Measurements from ENCODE around the gene IFITM1.

Gene IFITM1

GRCh38 chr11:325796-326591 is 12.2 kb downstream of the IFITM1 start:
- Histone ChIP-seq H2AFZ (ENCODE audit: low read depth, low read length) (no peak overlapping the region), H3K4me3 (ENCODE audit: low read depth in 1 of 2, low read length in 2 of 2) (no peak overlapping the region), H4K20me1 (ENCODE audit: insufficient read depth, low read length) (no peaks in the 10 kb centered on the region), H3K4me1 (ENCODE audit: insufficient read depth, low read length) (peaks cover 44% of the 10 kb centered on the region), H3K4me2 (ENCODE audit: insufficient read depth, low read length) (no peak overlapping the region), H3K9me3 (ENCODE audit: insufficient read depth, low read length, severe bottlenecking) (no peaks in the 10 kb centered on the region), H3K27me3 (ENCODE audit: insufficient read depth, low read length, poor library complexity) (no peaks in the 10 kb centered on the region), H3K27ac (ENCODE audit: low read length) (peak overlapping the region; percentile 34; the same call in 1 of the 2 replicates), H3K36me3 (ENCODE audit: insufficient read depth, low read length) (no peaks in the 10 kb centered on the region), H3K79me2 (ENCODE audit: insufficient read depth, low read length) (no peaks in the 10 kb centered on the region), H3K9ac (ENCODE audit: low read depth, low read length) (no peak overlapping the region)
- DNase-seq: no peak
- no peak for ATAC-seq (ENCODE audit: insufficient read depth, low read depth)
- TF ChIP-seq, protein P1, sequence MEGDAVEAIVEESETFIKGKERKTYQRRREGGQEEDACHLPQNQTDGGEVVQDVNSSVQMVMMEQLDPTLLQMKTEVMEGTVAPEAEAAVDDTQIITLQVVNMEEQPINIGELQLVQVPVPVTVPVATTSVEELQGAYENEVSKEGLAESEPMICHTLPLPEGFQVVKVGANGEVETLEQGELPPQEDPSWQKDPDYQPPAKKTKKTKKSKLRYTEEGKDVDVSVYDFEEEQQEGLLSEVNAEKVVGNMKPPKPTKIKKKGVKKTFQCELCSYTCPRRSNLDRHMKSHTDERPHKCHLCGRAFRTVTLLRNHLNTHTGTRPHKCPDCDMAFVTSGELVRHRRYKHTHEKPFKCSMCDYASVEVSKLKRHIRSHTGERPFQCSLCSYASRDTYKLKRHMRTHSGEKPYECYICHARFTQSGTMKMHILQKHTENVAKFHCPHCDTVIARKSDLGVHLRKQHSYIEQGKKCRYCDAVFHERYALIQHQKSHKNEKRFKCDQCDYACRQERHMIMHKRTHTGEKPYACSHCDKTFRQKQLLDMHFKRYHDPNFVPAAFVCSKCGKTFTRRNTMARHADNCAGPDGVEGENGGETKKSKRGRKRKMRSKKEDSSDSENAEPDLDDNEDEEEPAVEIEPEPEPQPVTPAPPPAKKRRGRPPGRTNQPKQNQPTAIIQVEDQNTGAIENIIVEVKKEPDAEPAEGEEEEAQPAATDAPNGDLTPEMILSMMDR (IDR thresholded peaks at IDR 0.05; ENCODE audit: borderline replicate concordance, extremely low read depth, low read length, poor library complexity, severe bottlenecking): no peak
- no peak for TF ChIP-seq EZH2 (IDR thresholded peaks at IDR 0.05; ENCODE audit: borderline replicate concordance, low read depth, low read length, severe bottlenecking)

- no peak overlapping the region for H3K9ac ChIP-seq (ENCODE audit: low read depth, low read length)
- H2AFZ ChIP-seq (ENCODE audit: low read depth, low read length): no peak overlapping the region
- no peaks in the 10 kb centered on the region for H3K27me3 ChIP-seq (ENCODE audit: insufficient read depth, low read length, poor library complexity)
These were observed 12.7 kb downstream of the IFITM1 start for GRCh38 chr11:326592-326841.

GRCh38 chr11:326842-327580 is 13.2 kb downstream of the IFITM1 start:
- H3K36me3 ChIP-seq (ENCODE audit: insufficient read depth, low read length): no peaks in the 10 kb centered on the region
- no peaks in the 10 kb centered on the region for H4K20me1 ChIP-seq (ENCODE audit: insufficient read depth, low read length)
- ATAC-seq (ENCODE audit: insufficient read depth, low read depth) (no peak), DNase-seq (peak; percentile 56)
- H3K4me2 ChIP-seq (ENCODE audit: insufficient read depth, low read length): no peak overlapping the region
- H3K79me2 ChIP-seq (ENCODE audit: insufficient read depth, low read length): no peaks in the 10 kb centered on the region
- H3K4me3 ChIP-seq (ENCODE audit: low read depth in 1 of 2, low read length in 2 of 2): no peak overlapping the region
- H3K27ac ChIP-seq (ENCODE audit: low read length): peak overlapping the region; percentile 39
- H3K27me3 ChIP-seq (ENCODE audit: insufficient read depth, low read length, poor library complexity): no peaks in the 10 kb centered on the region
- H3K4me1 ChIP-seq (ENCODE audit: insufficient read depth, low read length): peaks cover 53% of the 10 kb centered on the region
- no peak overlapping the region for H3K9ac ChIP-seq (ENCODE audit: low read depth, low read length)
- no peaks in the 10 kb centered on the region for H3K9me3 ChIP-seq (ENCODE audit: insufficient read depth, low read length, severe bottlenecking)
- H2AFZ ChIP-seq (ENCODE audit: low read depth, low read length): no peak overlapping the region
- no peak for TF ChIP-seq EZH2 (IDR thresholded peaks at IDR 0.05; ENCODE audit: borderline replicate concordance, low read depth, low read length, severe bottlenecking)
- TF ChIP-seq, protein P1 (IDR thresholded peaks at IDR 0.05; ENCODE audit: borderline replicate concordance, extremely low read depth, low read length, poor library complexity, severe bottlenecking): no peak

More at GRCh38 chr11:326592-326841, 12.7 kb downstream of the IFITM1 start:
- ATAC-seq (ENCODE audit: insufficient read depth, low read depth) (no peak), DNase-seq (no peak)
- no peak for TF ChIP-seq EZH2 (IDR thresholded peaks at IDR 0.05; ENCODE audit: borderline replicate concordance, low read depth, low read length, severe bottlenecking)
- TF ChIP-seq, protein P1 (IDR thresholded peaks at IDR 0.05; ENCODE audit: borderline replicate concordance, extremely low read depth, low read length, poor library complexity, severe bottlenecking): no peak
- Histone ChIP-seq H3K79me2 (ENCODE audit: insufficient read depth, low read length) (no peaks in the 10 kb centered on the region), H3K36me3 (ENCODE audit: insufficient read depth, low read length) (no peaks in the 10 kb centered on the region), H3K4me2 (ENCODE audit: insufficient read depth, low read length) (no peak overlapping the region), H4K20me1 (ENCODE audit: insufficient read depth, low read length) (no peaks in the 10 kb centered on the region), H3K27ac (ENCODE audit: low read length) (peak overlapping the region; percentile 34; the same call in 1 of the 2 replicates), H3K9me3 (ENCODE audit: insufficient read depth, low read length, severe bottlenecking) (no peaks in the 10 kb centered on the region), H3K4me3 (ENCODE audit: low read depth in 1 of 2, low read length in 2 of 2) (no peak overlapping the region), H3K4me1 (ENCODE audit: insufficient read depth, low read length) (peaks cover 48% of the 10 kb centered on the region)

Measured in DND-41 (cell line).